ENCODE measurements around the gene PKNOX2.

DNA sequence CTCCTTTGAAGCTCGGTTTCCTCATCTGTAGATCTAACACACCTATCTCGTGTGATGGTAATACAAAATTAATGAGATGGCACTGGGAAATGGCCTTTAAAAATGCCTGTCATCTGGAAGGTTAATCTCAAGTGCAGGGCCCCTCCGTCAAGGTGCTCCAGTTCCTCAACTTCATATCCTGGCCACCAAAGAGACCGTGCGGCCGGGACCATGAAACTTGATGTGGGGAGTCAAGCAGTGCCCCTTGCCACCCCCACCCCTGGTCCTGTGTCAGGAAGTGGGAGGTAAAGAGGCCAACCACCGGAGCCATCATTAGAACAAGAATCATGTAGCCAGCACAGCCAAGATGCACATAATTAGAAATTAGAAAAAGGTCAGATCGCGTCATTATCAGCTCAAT lies 223.3 kb downstream of the PKNOX2 start:
- TF ChIP-seq, protein P1, sequence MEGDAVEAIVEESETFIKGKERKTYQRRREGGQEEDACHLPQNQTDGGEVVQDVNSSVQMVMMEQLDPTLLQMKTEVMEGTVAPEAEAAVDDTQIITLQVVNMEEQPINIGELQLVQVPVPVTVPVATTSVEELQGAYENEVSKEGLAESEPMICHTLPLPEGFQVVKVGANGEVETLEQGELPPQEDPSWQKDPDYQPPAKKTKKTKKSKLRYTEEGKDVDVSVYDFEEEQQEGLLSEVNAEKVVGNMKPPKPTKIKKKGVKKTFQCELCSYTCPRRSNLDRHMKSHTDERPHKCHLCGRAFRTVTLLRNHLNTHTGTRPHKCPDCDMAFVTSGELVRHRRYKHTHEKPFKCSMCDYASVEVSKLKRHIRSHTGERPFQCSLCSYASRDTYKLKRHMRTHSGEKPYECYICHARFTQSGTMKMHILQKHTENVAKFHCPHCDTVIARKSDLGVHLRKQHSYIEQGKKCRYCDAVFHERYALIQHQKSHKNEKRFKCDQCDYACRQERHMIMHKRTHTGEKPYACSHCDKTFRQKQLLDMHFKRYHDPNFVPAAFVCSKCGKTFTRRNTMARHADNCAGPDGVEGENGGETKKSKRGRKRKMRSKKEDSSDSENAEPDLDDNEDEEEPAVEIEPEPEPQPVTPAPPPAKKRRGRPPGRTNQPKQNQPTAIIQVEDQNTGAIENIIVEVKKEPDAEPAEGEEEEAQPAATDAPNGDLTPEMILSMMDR (IDR thresholded peaks at IDR 0.05) = no peak
- TF ChIP-seq EP300 (IDR thresholded peaks at IDR 0.05) = no peak
- TF ChIP-seq POLR2A (IDR thresholded peaks at IDR 0.05) = no peak
- TF ChIP-seq POLR2AphosphoS5 (IDR thresholded peaks at IDR 0.05) = no peak

All from sigmoid colon (tissue), 4 donors.